B cell (primary cell): ENCODE data around the gene ZDHHC21.

ENCODE experiments used
- CTCF ChIP-seq: fragments of 200-600 bp; IDR thresholded peaks from one replicate; pipeline ENCODE4 v1.8.0; 2022; ENCODE audit warnings: antibody characterized with exemption, mild to moderate bottlenecking
- EZH2 ChIP-seq: IDR thresholded peaks from 2 replicates; pipeline ENCODE4 v1.6.1; 2012; ENCODE audit warnings: borderline replicate concordance, low read depth, mild to moderate bottlenecking, moderate library complexity, low read length; ENCODE audit not compliant: insufficient read depth, poor library complexity, severe bottlenecking

DNA sequence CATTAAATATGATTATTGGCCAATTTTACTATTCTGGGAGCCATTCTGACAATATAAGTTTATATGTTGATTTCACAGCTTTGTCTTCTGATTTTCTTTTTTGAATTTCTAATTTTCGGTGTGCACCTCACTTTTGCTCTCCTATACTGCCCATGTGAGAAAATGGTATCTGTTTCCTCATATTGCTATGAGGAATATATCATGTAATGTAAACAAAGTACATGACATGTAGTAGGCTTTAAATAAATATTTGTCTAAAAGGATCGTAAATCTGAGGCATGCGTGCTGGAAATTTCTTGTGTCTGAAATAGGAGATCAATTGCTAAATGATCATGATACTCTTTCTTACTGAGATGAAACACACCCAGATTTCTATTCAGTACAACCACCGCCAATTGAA, 119.9 kb downstream of the ZDHHC21 start:
- TF ChIP-seq CTCF (no peak), EZH2 (no peak)
